ENCODE results near the gene EDEM3. TPM values are rescaled to one million over a fixed set of nuclear protein-coding genes. Genes with fewer than 3 reads are reported as not detected.

Gene EDEM3
- total RNA-seq, 1 donor from 2014 or later = 24.2 TPM

DNA sequence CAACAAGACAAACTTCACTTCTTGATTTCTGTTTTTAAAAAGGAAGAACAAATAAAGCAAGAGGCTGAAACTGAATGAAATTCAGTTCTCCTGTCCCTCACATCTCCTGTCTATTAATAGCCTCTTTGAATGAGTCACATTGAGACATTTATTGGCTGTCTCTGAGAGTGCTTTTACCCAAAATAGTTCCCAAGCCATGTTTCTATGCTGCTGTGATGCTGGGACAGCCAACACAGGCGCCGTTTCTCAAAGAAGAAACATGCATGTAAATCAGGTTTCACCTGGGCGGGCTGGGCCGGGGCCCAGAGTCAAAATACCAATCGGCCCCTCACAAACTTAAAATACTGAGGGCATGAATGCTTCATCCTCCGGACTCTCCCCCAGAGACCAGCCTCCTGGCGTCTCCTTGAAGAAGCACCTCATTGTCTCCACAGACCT lies 105.2 kb downstream of the EDEM3 start:
- TF ChIP-seq, protein P1, sequence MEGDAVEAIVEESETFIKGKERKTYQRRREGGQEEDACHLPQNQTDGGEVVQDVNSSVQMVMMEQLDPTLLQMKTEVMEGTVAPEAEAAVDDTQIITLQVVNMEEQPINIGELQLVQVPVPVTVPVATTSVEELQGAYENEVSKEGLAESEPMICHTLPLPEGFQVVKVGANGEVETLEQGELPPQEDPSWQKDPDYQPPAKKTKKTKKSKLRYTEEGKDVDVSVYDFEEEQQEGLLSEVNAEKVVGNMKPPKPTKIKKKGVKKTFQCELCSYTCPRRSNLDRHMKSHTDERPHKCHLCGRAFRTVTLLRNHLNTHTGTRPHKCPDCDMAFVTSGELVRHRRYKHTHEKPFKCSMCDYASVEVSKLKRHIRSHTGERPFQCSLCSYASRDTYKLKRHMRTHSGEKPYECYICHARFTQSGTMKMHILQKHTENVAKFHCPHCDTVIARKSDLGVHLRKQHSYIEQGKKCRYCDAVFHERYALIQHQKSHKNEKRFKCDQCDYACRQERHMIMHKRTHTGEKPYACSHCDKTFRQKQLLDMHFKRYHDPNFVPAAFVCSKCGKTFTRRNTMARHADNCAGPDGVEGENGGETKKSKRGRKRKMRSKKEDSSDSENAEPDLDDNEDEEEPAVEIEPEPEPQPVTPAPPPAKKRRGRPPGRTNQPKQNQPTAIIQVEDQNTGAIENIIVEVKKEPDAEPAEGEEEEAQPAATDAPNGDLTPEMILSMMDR (IDR thresholded peaks at IDR 0.05; ENCODE audit: unreplicated experiment) = no peak
- H3K36me3 Mint-ChIP-seq (ENCODE audit: low read depth, unreplicated experiment) = no peaks in the 10 kb centered on the region
- H3K4me3 Mint-ChIP-seq (ENCODE audit: unreplicated experiment) = no peak overlapping the region
- peaks cover 4% of the 10 kb centered on the region for H3K27me3 Mint-ChIP-seq (ENCODE audit: unreplicated experiment)
- no peaks in the 10 kb centered on the region for H3K9me3 Mint-ChIP-seq (ENCODE audit: unreplicated experiment)
- H3K27ac Mint-ChIP-seq (ENCODE audit: unreplicated experiment) = no peak overlapping the region
- H3K4me1 Mint-ChIP-seq (ENCODE audit: unreplicated experiment) = no peaks in the 10 kb centered on the region
- DNase-seq (ENCODE audit: low spot score) = no peak

DNA sequence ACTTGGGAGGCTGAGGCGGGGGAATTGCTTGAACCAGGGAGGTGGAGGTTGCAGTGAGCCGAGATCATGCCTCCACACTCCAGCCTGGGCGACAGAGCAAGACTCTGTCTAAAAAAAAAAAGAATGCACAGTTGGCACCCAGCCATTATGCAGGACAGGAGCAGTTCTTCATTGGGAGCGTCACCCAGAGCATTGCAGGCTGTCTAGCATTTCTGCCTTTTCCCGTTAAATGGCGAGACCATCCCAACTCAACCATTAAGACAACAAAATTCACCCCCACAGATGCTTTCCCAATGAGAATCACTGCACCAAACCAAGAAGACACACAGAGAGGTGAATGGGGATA lies 105.8 kb downstream of the EDEM3 start:
- H3K27ac Mint-ChIP-seq (ENCODE audit: unreplicated experiment) = no peak overlapping the region

DNA sequence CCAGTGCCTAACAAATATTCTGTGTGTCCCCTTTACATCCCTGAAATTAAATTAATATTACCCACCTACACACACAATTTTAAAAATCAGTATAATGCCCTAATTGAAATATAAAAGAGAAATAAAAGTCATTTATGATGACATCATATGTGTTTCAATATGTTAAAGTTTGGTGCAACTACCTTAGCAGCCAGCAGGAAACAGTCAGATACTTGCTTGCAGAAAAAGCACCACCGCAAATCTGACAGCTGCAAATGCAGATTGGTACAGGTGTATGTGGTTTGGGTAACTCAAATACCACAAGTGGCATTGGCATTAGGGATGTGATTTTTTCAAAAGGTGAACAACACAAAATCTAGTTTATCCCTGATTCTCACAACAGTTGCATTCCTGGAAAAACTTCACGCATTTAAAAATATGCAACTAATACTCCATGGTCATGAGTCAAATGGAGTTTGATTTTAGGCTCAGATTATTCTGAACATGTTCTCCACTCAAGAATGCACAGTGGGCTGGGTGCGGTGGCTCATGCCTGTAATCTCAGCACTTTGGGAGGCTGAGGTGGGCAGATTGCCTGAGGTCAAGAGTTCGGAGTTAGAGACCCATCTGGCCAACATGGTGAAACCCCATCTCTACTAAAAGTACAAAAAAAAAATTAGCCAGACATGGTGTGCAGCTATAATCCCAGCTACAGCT lies 106.3 kb downstream of the EDEM3 start:
- Mint-ChIP-seq H3K9me3 (ENCODE audit: unreplicated experiment) (no peaks in the 10 kb centered on the region), H3K27me3 (ENCODE audit: unreplicated experiment) (peaks cover 5% of the 10 kb centered on the region), H3K36me3 (ENCODE audit: low read depth, unreplicated experiment) (no peaks in the 10 kb centered on the region), H3K4me1 (ENCODE audit: unreplicated experiment) (no peaks in the 10 kb centered on the region), H3K4me3 (ENCODE audit: unreplicated experiment) (no peak overlapping the region), H3K27ac (ENCODE audit: unreplicated experiment) (no peak overlapping the region)
- TF ChIP-seq, protein P1 (IDR thresholded peaks at IDR 0.05; ENCODE audit: unreplicated experiment) = no peak
- no peak for DNase-seq (ENCODE audit: low spot score)

More for the DNA sequence above, 105.8 kb downstream of the EDEM3 start:
- DNase-seq (ENCODE audit: low spot score) = no peak
- peaks cover 5% of the 10 kb centered on the region for H3K27me3 Mint-ChIP-seq (ENCODE audit: unreplicated experiment)
- no peaks in the 10 kb centered on the region for H3K36me3 Mint-ChIP-seq (ENCODE audit: low read depth, unreplicated experiment)
- H3K4me1 Mint-ChIP-seq (ENCODE audit: unreplicated experiment) = no peaks in the 10 kb centered on the region
- no peak overlapping the region for H3K4me3 Mint-ChIP-seq (ENCODE audit: unreplicated experiment)
- H3K9me3 Mint-ChIP-seq (ENCODE audit: unreplicated experiment) = no peaks in the 10 kb centered on the region
- TF ChIP-seq, protein P1 (IDR thresholded peaks at IDR 0.05; ENCODE audit: unreplicated experiment) = no peak

DNA sequence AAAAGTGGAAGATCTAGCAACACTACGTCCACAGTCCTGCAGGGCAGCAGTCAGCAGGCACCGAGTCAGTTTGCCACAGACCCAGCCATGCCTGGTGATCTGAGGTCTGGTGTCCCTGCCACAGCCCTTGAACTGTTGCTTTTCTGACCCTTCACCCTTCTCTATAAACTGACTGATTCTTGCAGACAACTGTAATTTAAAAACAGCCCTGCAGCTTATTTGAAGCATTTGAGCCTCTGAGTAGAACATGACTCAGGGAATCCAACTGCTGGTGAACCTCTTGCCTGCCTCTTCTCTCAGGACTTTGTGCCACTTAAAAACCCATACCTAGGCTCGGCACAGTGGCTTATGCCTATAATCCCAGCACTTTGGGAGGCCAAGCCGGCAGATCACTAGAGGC lies 107.2 kb downstream of the EDEM3 start:
- TF ChIP-seq, protein P1 (IDR thresholded peaks at IDR 0.05; ENCODE audit: unreplicated experiment) = no peak
- H3K4me3 Mint-ChIP-seq (ENCODE audit: unreplicated experiment) = no peak overlapping the region
- H3K27ac Mint-ChIP-seq (ENCODE audit: unreplicated experiment) = no peak overlapping the region
- H3K36me3 Mint-ChIP-seq (ENCODE audit: low read depth, unreplicated experiment) = no peaks in the 10 kb centered on the region
- no peak for DNase-seq (ENCODE audit: low spot score)
- H3K27me3 Mint-ChIP-seq (ENCODE audit: unreplicated experiment) = peaks cover 5% of the 10 kb centered on the region
- H3K4me1 Mint-ChIP-seq (ENCODE audit: unreplicated experiment) = no peaks in the 10 kb centered on the region
- H3K9me3 Mint-ChIP-seq (ENCODE audit: unreplicated experiment) = no peaks in the 10 kb centered on the region

DNA sequence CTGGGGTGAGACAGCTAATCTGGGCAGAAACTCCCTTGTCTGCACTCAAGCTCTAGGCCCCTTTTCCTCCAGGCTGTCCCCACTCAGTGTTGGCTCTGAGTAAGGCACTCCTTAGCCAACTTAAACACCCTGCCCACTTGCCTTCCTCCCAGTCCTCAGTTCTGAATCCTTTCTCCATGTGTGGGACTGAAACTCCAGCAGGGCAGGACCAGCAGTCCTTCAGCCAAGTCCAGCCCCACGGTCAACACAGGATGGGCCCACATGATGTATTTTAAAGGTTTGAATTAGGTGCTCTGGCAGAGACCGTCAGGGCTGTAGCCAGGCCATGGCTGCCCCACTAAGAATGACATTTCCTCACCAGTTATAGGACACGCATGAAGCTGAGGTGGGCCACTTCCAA lies 107.8 kb downstream of the EDEM3 start:
- Mint-ChIP-seq H3K4me1 (ENCODE audit: unreplicated experiment) (no peaks in the 10 kb centered on the region), H3K36me3 (ENCODE audit: low read depth, unreplicated experiment) (no peaks in the 10 kb centered on the region), H3K27me3 (ENCODE audit: unreplicated experiment) (peaks cover 5% of the 10 kb centered on the region), H3K4me3 (ENCODE audit: unreplicated experiment) (no peak overlapping the region), H3K9me3 (ENCODE audit: unreplicated experiment) (no peaks in the 10 kb centered on the region), H3K27ac (ENCODE audit: unreplicated experiment) (no peak overlapping the region)
- TF ChIP-seq, protein P1 (IDR thresholded peaks at IDR 0.05; ENCODE audit: unreplicated experiment) = no peak
- DNase-seq (ENCODE audit: low spot score) = no peak

Data from endothelial cell (in vitro differentiated cells).